Progenitor cell of endocrine pancreas (in vitro differentiated cells): ENCODE results near the gene RGS7. TPM values are rescaled to one million over a fixed set of nuclear protein-coding genes. Genes with fewer than 3 reads are reported as not detected.
"Not testable (repeated sequence)": the region's sequence is repeated elsewhere in the genome, so short reads cannot be mapped to it uniquely, and the experiment has no call there.

Source experiments
- DNase-seq: peaks from one replicate; pipeline ENCODE4 v3.0.0; 2021; ENCODE audit warnings: low spot score; ENCODE audit not compliant: unreplicated experiment
- H3K27ac Mint-ChIP-seq: 2 replicates; pipeline ENCODE4 v1.8.0; 2021; ENCODE audit warnings: mild to moderate bottlenecking, moderate library complexity, mixed read lengths
- H3K27me3 Mint-ChIP-seq: 2 replicates; pipeline ENCODE4 v1.8.0; 2021; ENCODE audit warnings: mixed read lengths
- H3K36me3 Mint-ChIP-seq: 2 replicates; pipeline ENCODE4 v1.8.0; 2022; ENCODE audit warnings: mixed read lengths; ENCODE audit not compliant: insufficient read depth
- H3K4me1 Mint-ChIP-seq: 2 replicates; pipeline ENCODE4 v1.8.0; 2021; ENCODE audit warnings: low read depth, mixed read lengths
- H3K4me3 Mint-ChIP-seq: 2 replicates; pipeline ENCODE4 v1.8.0; 2021; ENCODE audit warnings: low read depth, mild to moderate bottlenecking, moderate library complexity, mixed read lengths
- H3K9me3 Mint-ChIP-seq: 2 replicates; pipeline ENCODE4 v1.8.0; 2021; ENCODE audit warnings: low read depth, mixed read lengths
- total RNA-seq: library from RNA; stranded (reverse); gene quantifications from 2 replicates; pipeline ENCODE4 v1.2.1, GENCODE V29; 2021
- TF ChIP-seq, protein P1 (sequence below): fragments of 200-600 bp; sonication (generic); IDR thresholded peaks from one replicate; pipeline ENCODE4 v1.5.0; 2021; ENCODE audit warnings: antibody characterized with exemption, mild to moderate bottlenecking; ENCODE audit not compliant: unreplicated experiment

The RGS7 gene
- total RNA-seq, 1 donor from 2014 or later = 2.4 TPM

DNA sequence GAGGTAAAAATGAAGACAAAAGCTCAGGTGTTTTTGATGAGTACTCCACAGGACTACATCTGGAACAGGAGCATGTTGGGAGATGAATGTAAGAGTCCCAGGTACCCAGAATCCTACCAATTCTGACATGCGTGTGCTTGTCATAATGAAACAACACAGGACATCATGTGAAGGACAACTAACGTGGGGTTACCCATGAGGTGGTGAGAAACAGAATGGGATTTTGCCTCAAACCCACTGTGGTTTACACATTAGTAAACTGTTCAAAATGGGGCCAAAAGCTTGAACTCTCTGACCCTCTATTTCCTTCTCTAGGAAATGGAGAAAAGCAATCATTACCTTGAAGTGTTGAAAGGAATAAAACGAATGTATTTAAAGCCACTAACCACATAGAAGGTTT is 266.2 kb downstream of the RGS7 start:
- H3K27ac Mint-ChIP-seq = no peak overlapping the region
- H3K4me3 Mint-ChIP-seq = no peak overlapping the region
- TF ChIP-seq, protein P1, sequence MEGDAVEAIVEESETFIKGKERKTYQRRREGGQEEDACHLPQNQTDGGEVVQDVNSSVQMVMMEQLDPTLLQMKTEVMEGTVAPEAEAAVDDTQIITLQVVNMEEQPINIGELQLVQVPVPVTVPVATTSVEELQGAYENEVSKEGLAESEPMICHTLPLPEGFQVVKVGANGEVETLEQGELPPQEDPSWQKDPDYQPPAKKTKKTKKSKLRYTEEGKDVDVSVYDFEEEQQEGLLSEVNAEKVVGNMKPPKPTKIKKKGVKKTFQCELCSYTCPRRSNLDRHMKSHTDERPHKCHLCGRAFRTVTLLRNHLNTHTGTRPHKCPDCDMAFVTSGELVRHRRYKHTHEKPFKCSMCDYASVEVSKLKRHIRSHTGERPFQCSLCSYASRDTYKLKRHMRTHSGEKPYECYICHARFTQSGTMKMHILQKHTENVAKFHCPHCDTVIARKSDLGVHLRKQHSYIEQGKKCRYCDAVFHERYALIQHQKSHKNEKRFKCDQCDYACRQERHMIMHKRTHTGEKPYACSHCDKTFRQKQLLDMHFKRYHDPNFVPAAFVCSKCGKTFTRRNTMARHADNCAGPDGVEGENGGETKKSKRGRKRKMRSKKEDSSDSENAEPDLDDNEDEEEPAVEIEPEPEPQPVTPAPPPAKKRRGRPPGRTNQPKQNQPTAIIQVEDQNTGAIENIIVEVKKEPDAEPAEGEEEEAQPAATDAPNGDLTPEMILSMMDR = no peak
- H3K4me1 Mint-ChIP-seq = no peaks in the 10 kb centered on the region
- DNase-seq = no peak
- peaks cover 20% of the 10 kb centered on the region for H3K27me3 Mint-ChIP-seq
- no peaks in the 10 kb centered on the region for H3K9me3 Mint-ChIP-seq
- H3K36me3 Mint-ChIP-seq = no peaks in the 10 kb centered on the region

GRCh38 chr1:241089066-241089465 is 267.9 kb downstream of the RGS7 start:
- not testable (repeated sequence) for H3K4me1 Mint-ChIP-seq, H3K27ac Mint-ChIP-seq, H3K36me3 Mint-ChIP-seq, H3K4me3 Mint-ChIP-seq, DNase-seq, H3K9me3 Mint-ChIP-seq
- H3K27me3 Mint-ChIP-seq = peaks cover 12% of the 10 kb centered on the region

GRCh38 chr1:241088075-241088474 is 268.9 kb downstream of the RGS7 start:
- not testable (repeated sequence) for H3K27me3 Mint-ChIP-seq, DNase-seq, H3K27ac Mint-ChIP-seq, H3K4me3 Mint-ChIP-seq, H3K9me3 Mint-ChIP-seq, H3K4me1 Mint-ChIP-seq, H3K36me3 Mint-ChIP-seq

DNA sequence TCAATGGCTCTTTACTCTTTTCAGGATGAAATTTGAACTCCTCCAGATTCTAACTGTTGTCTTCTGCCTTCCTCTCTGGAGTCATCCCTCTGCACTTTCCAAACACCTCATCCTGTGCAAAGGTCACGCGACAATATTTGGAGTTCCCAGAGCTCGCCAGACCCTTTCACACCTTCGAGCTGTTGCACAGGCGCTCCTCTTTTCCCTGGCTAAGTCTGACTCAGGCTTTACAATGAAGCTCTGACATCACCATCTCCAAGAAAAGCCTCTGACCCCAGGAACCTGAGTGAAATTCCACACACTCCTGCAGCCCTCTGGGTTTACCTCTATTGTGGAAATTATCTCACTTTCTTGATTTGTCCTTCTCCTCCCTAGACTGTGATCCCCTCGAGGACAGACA is 270.3 kb downstream of the RGS7 start:
- no peaks in the 10 kb centered on the region for H3K9me3 Mint-ChIP-seq
- no peak for DNase-seq

GRCh38 chr1:241083285-241083684 is 273.7 kb downstream of the RGS7 start:
- DNase-seq = no peak
- no peak overlapping the region for H3K27ac Mint-ChIP-seq
- H3K36me3 Mint-ChIP-seq = no peaks in the 10 kb centered on the region
- no peaks in the 10 kb centered on the region for H3K4me1 Mint-ChIP-seq
- TF ChIP-seq, protein P1 = no peak
- H3K4me3 Mint-ChIP-seq = no peak overlapping the region
- H3K9me3 Mint-ChIP-seq = no peaks in the 10 kb centered on the region
- H3K27me3 Mint-ChIP-seq = peaks cover 7% of the 10 kb centered on the region

More for the DNA sequence above, 270.3 kb downstream of the RGS7 start:
- Mint-ChIP-seq H3K4me3 (no peak overlapping the region), H3K36me3 (no peaks in the 10 kb centered on the region), H3K27me3 (peaks cover 5% of the 10 kb centered on the region), H3K27ac (no peak overlapping the region), H3K4me1 (no peaks in the 10 kb centered on the region)
- TF ChIP-seq, protein P1 = no peak

DNA sequence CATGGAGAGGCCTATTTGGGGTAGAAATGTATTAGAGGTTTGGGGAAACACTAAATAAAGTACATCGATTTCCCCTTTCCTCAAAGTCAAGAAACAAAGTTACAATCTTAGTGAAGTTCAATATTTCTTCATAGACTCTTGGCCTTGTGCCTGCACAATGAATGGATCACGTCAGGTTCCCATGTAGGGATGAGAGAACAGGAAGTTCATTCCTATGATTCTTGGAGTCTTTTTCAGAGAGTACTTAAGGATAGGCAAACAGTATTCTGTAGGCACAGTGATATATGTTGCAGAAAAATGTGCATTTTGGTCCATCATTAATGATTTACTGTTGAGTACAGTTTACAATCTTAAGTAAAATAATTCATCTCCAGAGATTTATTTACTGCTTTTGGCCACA is 275.5 kb downstream of the RGS7 start:
- TF ChIP-seq, protein P1 = no peak
- DNase-seq = no peak
- Mint-ChIP-seq H3K9me3 (no peaks in the 10 kb centered on the region), H3K4me1 (peaks cover 3% of the 10 kb centered on the region), H3K4me3 (no peak overlapping the region), H3K36me3 (no peaks in the 10 kb centered on the region), H3K27me3 (peaks cover 4% of the 10 kb centered on the region), H3K27ac (no peak overlapping the region)
